Aorta (tissue), 5 donors: ENCODE results near the gene PPP6R2. TPM values are rescaled to one million over a fixed set of nuclear protein-coding genes. Genes with fewer than 3 reads are reported as not detected.
"Not testable (repeated sequence)": the region's sequence is repeated elsewhere in the genome, so short reads cannot be mapped to it uniquely, and the experiment has no call there.

ENCODE experiments used
- ATAC-seq: fragments of 200-7000 bp; cut with Tn5 transposase; one replicate; pipeline ENCODE4 v1.9.1; 2022; ENCODE audit warnings: moderate library complexity; ENCODE audit not compliant: low FRiP score
- DNase-seq, 2 donors: peaks; one replicate each; pipeline ENCODE4 v3.0.0-alpha.2; 2020
- H3K27ac ChIP-seq, 2 donors: one replicate each; pipeline ENCODE4 v1.5.1; 2013; ENCODE audit warnings: low read length in 2 of 2, mild to moderate bottlenecking in 2 of 2, moderate library complexity in 2 of 2, control low read depth in 1 of 2, inconsistent platforms in 1 of 2, low read depth in 1 of 2
- H3K27me3 ChIP-seq, 2 donors: one replicate each; pipeline ENCODE4 v1.6.1; 2013; ENCODE audit warnings: control low read depth in 1 of 2, low read length in 1 of 2, mild to moderate bottlenecking in 1 of 2, moderate library complexity in 1 of 2; ENCODE audit not compliant: insufficient read depth in 2 of 2, control insufficient read depth in 1 of 2
- H3K36me3 ChIP-seq, 2 donors: one replicate each; pipeline ENCODE4 v1.6.1; 2013; ENCODE audit warnings: control low read depth in 1 of 2, low read length in 1 of 2, mild to moderate bottlenecking in 1 of 2; ENCODE audit not compliant: insufficient read depth in 2 of 2, control insufficient read depth in 1 of 2
- H3K4me1 ChIP-seq, 2 donors: one replicate each; pipeline ENCODE4 v1.6.1; 2013; ENCODE audit warnings: low read length in 2 of 2, control low read depth in 1 of 2, mild to moderate bottlenecking in 1 of 2, moderate library complexity in 1 of 2; ENCODE audit not compliant: insufficient read depth in 2 of 2, control insufficient read depth in 1 of 2
- H3K4me3 ChIP-seq, 2 donors: one replicate each; pipeline ENCODE4 v1.5.1; 2013; ENCODE audit warnings: low read length in 2 of 2, control low read depth in 1 of 2, mild to moderate bottlenecking in 1 of 2
- H3K9me3 ChIP-seq: one replicate; pipeline ENCODE4 v1.6.1; 2013; ENCODE audit warnings: mild to moderate bottlenecking, low read length; ENCODE audit not compliant: control insufficient read depth
- WGBS, 2 donors: extraction: QIAGEN DNeasy Blood & Tissue Kit; methylation state at CpG; one replicate each; pipeline ENCODE4 v1.1.7; 2013; 5-methylcytosine and 5-hydroxymethylcytosine counted together
- intact Hi-C, 2 donors: fragments of 100-400 bp; cut with DNase I; formaldehyde crosslinking; loops; one replicate each; pipeline versions ENCODE4 v1.14.2 to v1.15.0; 2022
- polyA plus RNA-seq, 2 donors: library from polyadenylated mRNA; stranded (reverse); fragments of 200-250 nt; gene quantifications; one replicate each; pipeline ENCODE4 v1.2.3, GENCODE V29; 2013
- total RNA-seq, 2 donors: library from RNA; stranded (reverse); fragmentation: NEBNext Ultra II Directional; extraction: Animal tissue kit (Norgen Biotek cat#: 25700); gene quantifications; one replicate each; pipeline ENCODE4 v1.2.1, GENCODE V29; 2021
- donor health status: healthy with polysubstance abuse.
- donor health status: Bipolar disorder and iron deficiency.
- donor health status: DM: no; HTN: no; CAD: no.
- donor health status: DM: no; HTN: no; CAD: no.
- donor health status: DM: yes; HTN: yes; CAD: no.

Gene PPP6R2
- total and polyA plus RNA-seq, 4 donors: 14.1 to 62.5 (median 46.0) TPM

- Histone ChIP-seq H3K27me3 (no peaks in the 10 kb centered on the region), H3K27ac (no peak overlapping the region), H3K9me3 (no peaks in the 10 kb centered on the region), H3K4me1 (no peaks in the 10 kb centered on the region), H3K36me3 (no peaks in the 10 kb centered on the region), H3K4me3 (no peak overlapping the region)
- intact Hi-C loops: no loop called here
- 85 to 89% methylated on average over 10 of the region's 10 CpGs for WGBS, 2 donors
- ATAC-seq (no peak), DNase-seq (no peak)
Observed at GRCh38 chr22:50320671-50321325, 22.3 kb upstream of the PPP6R2 start.

GRCh38 chr22:50322382-50323104 is 20.6 kb upstream of the PPP6R2 start:
- H3K4me3 ChIP-seq, H3K36me3 ChIP-seq, intact Hi-C loops, ATAC-seq, H3K27me3 ChIP-seq, H3K4me1 ChIP-seq, H3K9me3 ChIP-seq, H3K27ac ChIP-seq: not testable (repeated sequence)
- 75% methylated on average over 8 to 10 of the region's 10 CpGs for WGBS, 2 donors
- peak; percentile 48 to 78 for DNase-seq

GRCh38 chr22:50323900-50324299 is 19.2 kb upstream of the PPP6R2 start:
- Histone ChIP-seq H3K27me3 (no peaks in the 10 kb centered on the region), H3K36me3 (no peaks in the 10 kb centered on the region), H3K4me3 (no peak overlapping the region), H3K27ac (no peak overlapping the region), H3K9me3 (no peaks in the 10 kb centered on the region), H3K4me1 (no peaks in the 10 kb centered on the region)
- intact Hi-C loops: no loop called here
- no peak for ATAC-seq
- WGBS, 2 donors: 97 to 99% methylated on average over 5 of the region's 5 CpGs
- DNase-seq: no peak

GRCh38 chr22:50325444-50326224 is 17.5 kb upstream of the PPP6R2 start:
- Histone ChIP-seq H3K27me3 (no peaks in the 10 kb centered on the region), H3K4me3 (no peak overlapping the region), H3K4me1 (no peaks in the 10 kb centered on the region), H3K36me3 (no peaks in the 10 kb centered on the region), H3K27ac (no peak overlapping the region), H3K9me3 (no peaks in the 10 kb centered on the region)
- ATAC-seq (no peak), DNase-seq (no peak)
- WGBS, 2 donors: 89 to 91% methylated on average over 19 of the region's 19 CpGs
- intact Hi-C loops: loop anchor here (5.0 kb wide), 2 partner anchors 48 to 73 kb away; partner anchors contain the start of gene HDAC10 (in 1 of the 2)

- WGBS, 2 donors: 12 to 15% methylated on average over 39 to 56 of the region's 56 CpGs
- Histone ChIP-seq H3K4me1 (no peaks in the 10 kb centered on the region), H3K27me3 (no peaks in the 10 kb centered on the region), H3K4me3 (peak overlapping the region; percentile 46 to 52), H3K9me3 (no peaks in the 10 kb centered on the region), H3K36me3 (no peaks in the 10 kb centered on the region), H3K27ac (no peak overlapping the region)
- peak in 1 of 2 donors; percentile 73 for DNase-seq
- ATAC-seq: no peak
- intact Hi-C loops: loop anchor here (5.0 kb wide), 2 partner anchors 49 to 74 kb away; partner anchors contain the start of gene HDAC10 (in 1 of the 2)
Observed at GRCh38 chr22:50326225-50326955, 16.7 kb upstream of the PPP6R2 start.

GRCh38 chr22:50326956-50327710 is 16.0 kb upstream of the PPP6R2 start, which contains the start of gene DENND6B:
Gene DENND6B (minus strand): TSS chr22:50327012. CDS start chr22:50326988, 24 bp downstream.
- H3K36me3 ChIP-seq: no peaks in the 10 kb centered on the region
- DNase-seq: peak; percentile 87 to 93
- peak within 1 kb of the TSS; percentile 46 to 60 for H3K4me3 ChIP-seq
- no peaks in the 10 kb centered on the region for H3K9me3 ChIP-seq
- H3K27ac ChIP-seq: peak within 1 kb of the TSS; percentile 4 to 39
- H3K4me1 ChIP-seq: no peaks in the 10 kb centered on the region
- H3K27me3 ChIP-seq: no peaks in the 10 kb centered on the region
- intact Hi-C loops: loop anchor here (1.0 to 5.0 kb wide), 3 partner anchors 50 to 75 kb away; partner anchors contain the start of gene HDAC10 (in 1 of the 2)
- 3 to 5% methylated on average over 48 to 105 of the region's 105 CpGs for WGBS, 2 donors
- ATAC-seq: peak; percentile 97

GRCh38 chr22:50327711-50328019 is 15.5 kb upstream of the PPP6R2 start:
- Histone ChIP-seq H3K9me3 (no peaks in the 10 kb centered on the region), H3K27me3 (no peaks in the 10 kb centered on the region), H3K4me3 (peak overlapping the region in 1 of 2 donors; percentile 40), H3K4me1 (no peaks in the 10 kb centered on the region), H3K36me3 (no peaks in the 10 kb centered on the region), H3K27ac (peak overlapping the region in 1 of 2 donors; percentile 39)
- intact Hi-C loops: loop anchor here (1.0 to 5.0 kb wide), 3 partner anchors 50 to 75 kb away; partner anchors contain the start of gene HDAC10 (in 1 of the 2)
- no peak for ATAC-seq
- DNase-seq: no peak
- WGBS, 2 donors: 82% methylated on average over 22 of the region's 22 CpGs
